Esophagus muscularis mucosa (tissue), 4 donors: ENCODE results near the gene GRK5.

Source experiments
- EP300 ChIP-seq: sonication (generic); formaldehyde crosslinking; IDR thresholded peaks from one replicate; pipeline ENCODE4 v1.6.1; 2017; ENCODE audit warnings: antibody characterized with exemption
- POLR2A ChIP-seq: fragments of 450-650 bp; IDR thresholded peaks from one replicate; pipeline ENCODE4 v1.6.1; 2017; ENCODE audit warnings: antibody characterized with exemption, moderate library complexity, mild to moderate bottlenecking, low read depth
- POLR2AphosphoS5 ChIP-seq, 2 donors: sonication (generic); formaldehyde crosslinking; IDR thresholded peaks; one replicate each; pipeline ENCODE4 v1.6.1; 2017; ENCODE audit warnings: antibody characterized with exemption in 2 of 2
- TF ChIP-seq, protein P1 (sequence below), 3 experiments: fragments of 200-600 bp in 2 of 3; fragments of 450-650 bp in 1 of 3; sonication (generic) in 2 of 3; IDR thresholded peaks; one replicate each; pipeline ENCODE4 v1.5.1; 2017 to 2019; ENCODE audit warnings: antibody characterized with exemption in 3 of 3, mild to moderate bottlenecking in 2 of 3, moderate library complexity in 1 of 3

DNA sequence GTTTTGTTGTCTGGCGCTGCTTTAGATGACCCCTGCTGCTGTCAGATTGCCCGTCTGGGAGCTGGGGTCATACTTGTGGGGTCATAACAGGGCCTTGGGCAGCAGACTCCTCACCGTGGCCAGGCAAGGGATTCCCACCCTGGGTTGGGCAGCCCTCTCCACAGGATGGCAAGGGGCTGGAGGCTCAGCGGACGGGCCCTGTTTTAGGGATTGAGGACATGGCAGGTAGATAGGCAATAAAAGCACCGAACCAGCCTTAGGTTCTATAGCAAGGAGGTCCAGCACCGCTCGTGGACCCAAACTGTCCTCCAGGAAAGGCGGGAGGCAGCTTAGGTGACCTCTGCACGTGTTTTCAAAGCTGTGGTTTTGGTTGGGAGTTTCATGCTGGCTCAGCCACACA lies 60.0 kb downstream of the GRK5 start:
- TF ChIP-seq, protein P1, sequence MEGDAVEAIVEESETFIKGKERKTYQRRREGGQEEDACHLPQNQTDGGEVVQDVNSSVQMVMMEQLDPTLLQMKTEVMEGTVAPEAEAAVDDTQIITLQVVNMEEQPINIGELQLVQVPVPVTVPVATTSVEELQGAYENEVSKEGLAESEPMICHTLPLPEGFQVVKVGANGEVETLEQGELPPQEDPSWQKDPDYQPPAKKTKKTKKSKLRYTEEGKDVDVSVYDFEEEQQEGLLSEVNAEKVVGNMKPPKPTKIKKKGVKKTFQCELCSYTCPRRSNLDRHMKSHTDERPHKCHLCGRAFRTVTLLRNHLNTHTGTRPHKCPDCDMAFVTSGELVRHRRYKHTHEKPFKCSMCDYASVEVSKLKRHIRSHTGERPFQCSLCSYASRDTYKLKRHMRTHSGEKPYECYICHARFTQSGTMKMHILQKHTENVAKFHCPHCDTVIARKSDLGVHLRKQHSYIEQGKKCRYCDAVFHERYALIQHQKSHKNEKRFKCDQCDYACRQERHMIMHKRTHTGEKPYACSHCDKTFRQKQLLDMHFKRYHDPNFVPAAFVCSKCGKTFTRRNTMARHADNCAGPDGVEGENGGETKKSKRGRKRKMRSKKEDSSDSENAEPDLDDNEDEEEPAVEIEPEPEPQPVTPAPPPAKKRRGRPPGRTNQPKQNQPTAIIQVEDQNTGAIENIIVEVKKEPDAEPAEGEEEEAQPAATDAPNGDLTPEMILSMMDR (IDR thresholded peaks at IDR 0.05) = no peak
- TF ChIP-seq POLR2A = no peak
- no peak for TF ChIP-seq EP300
- TF ChIP-seq POLR2AphosphoS5 (IDR thresholded peaks at IDR 0.05) = no peak
